NB4 (cell line): Measurements from ENCODE around the gene VEGFA.

Source experiments
- DNase-seq: peaks from one replicate; pipeline ENCODE4 v3.0.0; 2010; ENCODE audit warnings: low read depth
- H3K4me3 ChIP-seq: one replicate; pipeline ENCODE4 v1.5.1; 2011; ENCODE audit warnings: mild to moderate bottlenecking, low read depth, low read length, moderate library complexity
- CTCF ChIP-seq: IDR thresholded peaks from one replicate; pipeline ENCODE4 v1.5.1; 2012; ENCODE audit warnings: low read depth, low read length
- MAX ChIP-seq: IDR thresholded peaks from 2 replicates; pipeline ENCODE4 v1.6.1; 2011; ENCODE audit warnings: low read depth, low read length
- MYC ChIP-seq: IDR thresholded peaks from 2 replicates; pipeline ENCODE4 v1.6.1; 2011; ENCODE audit warnings: low read depth, low read length
- POLR2A ChIP-seq: IDR thresholded peaks from 2 replicates; pipeline ENCODE4 v1.6.1; 2011; ENCODE audit warnings: mild to moderate bottlenecking; ENCODE audit not compliant: insufficient read length; ENCODE audit errors: extremely low read depth

VEGFA gene

GRCh38 chr6:43724914-43725642, 44.9 kb upstream of the VEGFA start:
- peak; percentile 100 for DNase-seq
- H3K4me3 ChIP-seq, result peak overlapping the region; percentile 21
- no peak for TF ChIP-seq POLR2A
- peak; percentile 96 for TF ChIP-seq MYC
- TF ChIP-seq MAX, result peak; percentile 92
- TF ChIP-seq CTCF, result no peak

- H3K4me3 ChIP-seq, result peak overlapping the region; percentile 21
- TF ChIP-seq MAX (no peak), POLR2A (no peak), CTCF (no peak), MYC (no peak)
- DNase-seq, result no peak
Measured at GRCh38 chr6:43725643-43726580, 44.1 kb upstream of the VEGFA start.

GRCh38 chr6:43727634-43728033, 42.4 kb upstream of the VEGFA start:
- DNase-seq, result no peak
- H3K4me3 ChIP-seq, result no peak overlapping the region
- TF ChIP-seq CTCF (no peak), MAX (no peak), MYC (no peak), POLR2A (no peak)

GRCh38 chr6:43728586-43728985, 41.4 kb upstream of the VEGFA start:
- DNase-seq, result no peak
- no peak overlapping the region for H3K4me3 ChIP-seq
- TF ChIP-seq POLR2A, result no peak
- TF ChIP-seq MYC, result no peak
- no peak for TF ChIP-seq CTCF
- TF ChIP-seq MAX, result no peak

- no peak for TF ChIP-seq MAX
- no peak for TF ChIP-seq POLR2A
- TF ChIP-seq CTCF, result no peak
- no peak for TF ChIP-seq MYC
- H3K4me3 ChIP-seq, result no peak overlapping the region
- DNase-seq, result no peak
Measured at GRCh38 chr6:43729537-43729936, 40.5 kb upstream of the VEGFA start.
